GM23338 (cell line): ENCODE results near the gene ITLN1. TPM values are rescaled to one million over a fixed set of nuclear protein-coding genes. Genes with fewer than 3 reads are reported as not detected.

Source experiments
- ATAC-seq: fragments of 200-7000 bp; cut with Tn5 transposase; 3 replicates; pipeline ENCODE4 v1.9.1; 2020
- DNase-seq: peaks from one replicate; pipeline ENCODE4 v3.0.0-alpha.2; 2015; ENCODE audit warnings: low spot score
- H2AFZ ChIP-seq: fragments of 200-600 bp; sonication (generic); 2 replicates; pipeline ENCODE4 v1.8.0; 2016; ENCODE audit warnings: antibody characterized with exemption, mild to moderate bottlenecking, moderate library complexity
- H3F3A ChIP-seq: fragments of 200-600 bp; sonication (generic); replicated peaks from 2 replicates; pipeline ENCODE4 v1.8.0; 2017; ENCODE audit warnings: antibody characterized with exemption, mixed run types, low read depth
- H3K27ac ChIP-seq: fragments of 200-600 bp; sonication (generic); 2 replicates; pipeline ENCODE4 v1.6.1; 2016; ENCODE audit warnings: low read depth
- H3K27me3 ChIP-seq: fragments of 200-600 bp; sonication (generic); 2 replicates; pipeline ENCODE4 v1.8.0; 2016; ENCODE audit warnings: mild to moderate bottlenecking, mixed run types, moderate library complexity; ENCODE audit not compliant: insufficient read depth
- H3K36me3 ChIP-seq: fragments of 200-600 bp; sonication (generic); 2 replicates; pipeline ENCODE4 v1.8.0; 2016; ENCODE audit warnings: mild to moderate bottlenecking; ENCODE audit not compliant: insufficient read depth
- H3K4me1 ChIP-seq: fragments of 200-600 bp; sonication (generic); 2 replicates; pipeline ENCODE4 v1.8.0; 2016; ENCODE audit warnings: mild to moderate bottlenecking, moderate library complexity; ENCODE audit not compliant: insufficient read depth
- H3K4me2 ChIP-seq: fragments of 200-600 bp; sonication (generic); 2 replicates; pipeline ENCODE4 v1.7.1; 2017; ENCODE audit warnings: mixed run types
- H3K4me3 ChIP-seq: fragments of 200-600 bp; sonication (generic); 2 replicates; pipeline ENCODE4 v1.6.1; 2016; ENCODE audit warnings: mixed run types
- H3K79me2 ChIP-seq: fragments of 200-600 bp; sonication (generic); replicated peaks from 2 replicates; pipeline ENCODE4 v1.8.0; 2017; ENCODE audit warnings: mild to moderate bottlenecking; ENCODE audit not compliant: insufficient read depth
- H3K9me2 ChIP-seq: fragments of 200-600 bp; sonication (generic); 2 replicates; pipeline ENCODE4 v1.8.0; 2017; ENCODE audit not compliant: insufficient read depth
- H4K20me1 ChIP-seq: fragments of 200-600 bp; sonication (generic); replicated peaks from 2 replicates; pipeline ENCODE4 v1.8.0; 2017; ENCODE audit warnings: mild to moderate bottlenecking; ENCODE audit not compliant: insufficient read depth
- H3K27ac Mint-ChIP-seq: 2 replicates; pipeline ENCODE4 v1.8.0; 2020; ENCODE audit warnings: inconsistent platforms, mild to moderate bottlenecking, moderate library complexity, mixed read lengths
- H3K27me3 Mint-ChIP-seq: 3 replicates; pipeline ENCODE4 v1.8.0; 2022; ENCODE audit warnings: low read depth, mild to moderate bottlenecking, moderate library complexity, mixed read lengths, inconsistent platforms; ENCODE audit not compliant: insufficient read depth, poor library complexity
- H3K36me3 Mint-ChIP-seq: 3 replicates; pipeline ENCODE4 v1.8.0; 2021; ENCODE audit warnings: low read depth, mild to moderate bottlenecking, inconsistent platforms, moderate library complexity, mixed read lengths
- H3K4me1 Mint-ChIP-seq: 3 replicates; pipeline ENCODE4 v1.8.0; 2020; ENCODE audit warnings: mild to moderate bottlenecking, inconsistent platforms, mixed read lengths
- H3K4me3 Mint-ChIP-seq: 3 replicates; pipeline ENCODE4 v1.8.0; 2021; ENCODE audit warnings: moderate library complexity, mild to moderate bottlenecking, inconsistent platforms, mixed read lengths
- H3K9me3 Mint-ChIP-seq: 3 replicates; pipeline ENCODE4 v1.8.0; 2020; ENCODE audit warnings: moderate library complexity, mild to moderate bottlenecking, inconsistent platforms, mixed read lengths
- CREB1 ChIP-seq: fragments of 250-450 bp; sonication (Bioruptor Pico); IDR thresholded peaks from 2 replicates; pipeline ENCODE4 v1.5.0; 2020; ENCODE audit warnings: low read depth, mild to moderate bottlenecking, moderate library complexity
- EZH2 ChIP-seq: fragments of 200-600 bp; sonication (generic); IDR thresholded peaks from one replicate; pipeline ENCODE4 v1.8.0; 2017; ENCODE audit warnings: antibody characterized with exemption, mild to moderate bottlenecking, low read depth; ENCODE audit not compliant: unreplicated experiment
- EZH2phosphoT487 ChIP-seq: fragments of 200-600 bp; sonication (generic); IDR thresholded peaks from one replicate; pipeline ENCODE4 v1.8.1; 2018; ENCODE audit warnings: antibody characterized with exemption; ENCODE audit not compliant: unreplicated experiment
- JUNB ChIP-seq: IDR thresholded peaks from one replicate; pipeline ENCODE4 v1.6.1; 2016; ENCODE audit warnings: antibody characterized with exemption; ENCODE audit not compliant: unreplicated experiment
- NANOG ChIP-seq: IDR thresholded peaks from 2 replicates; pipeline ENCODE4 v1.6.1; 2016; ENCODE audit warnings: antibody characterized with exemption, borderline replicate concordance
- POLR2AphosphoS5 ChIP-seq: IDR thresholded peaks from 2 replicates; pipeline ENCODE4 v1.6.1; 2016; ENCODE audit warnings: antibody characterized with exemption, low read depth
- ZNF331 ChIP-seq: fragments of 250-450 bp; sonication (Bioruptor Pico); IDR thresholded peaks from 2 replicates; pipeline ENCODE4 v1.5.0; 2020; ENCODE audit warnings: low read depth, mild to moderate bottlenecking, moderate library complexity
- polyA plus RNA-seq: library from polyadenylated mRNA; unstranded; fragments of >200 nt; fragmentation: Nextera tagmentation; extraction: Ambion mirVana; gene quantifications from 2 replicates; pipeline ENCODE4 v1.2.1, GENCODE V29; 2016
- total RNA-seq: library from RNA; depleted of rRNA; stranded (reverse); fragments of >200 nt; shearing (Covaris generic); gene quantifications from 2 replicates; pipeline ENCODE4 v1.2.3, GENCODE V29; 2014
- TF ChIP-seq, protein P1 (sequence below): IDR thresholded peaks from one replicate; pipeline ENCODE4 v1.6.1; 2018; ENCODE audit warnings: antibody characterized with exemption; ENCODE audit not compliant: unreplicated experiment
- TF ChIP-seq, protein P2 (sequence below): IDR thresholded peaks from 2 replicates; pipeline ENCODE4 v1.6.1; 2016; ENCODE audit warnings: antibody characterized with exemption
- TF ChIP-seq, protein P3 (sequence below), 2 experiments: fragments of 200-600 bp in 1 of 2; sonication (generic) in 1 of 2; conservative IDR thresholded peaks; 2 replicates each; pipeline versions ENCODE4 v1.5.1 to v1.6.1; 2016 to 2017; ENCODE audit warnings: antibody characterized with exemption in 2 of 2, low read depth in 2 of 2, mild to moderate bottlenecking in 2 of 2, moderate library complexity in 1 of 2

Gene ITLN1
- total and polyA plus RNA-seq, 2 experiments from 2014 or later: not detected

DNA sequence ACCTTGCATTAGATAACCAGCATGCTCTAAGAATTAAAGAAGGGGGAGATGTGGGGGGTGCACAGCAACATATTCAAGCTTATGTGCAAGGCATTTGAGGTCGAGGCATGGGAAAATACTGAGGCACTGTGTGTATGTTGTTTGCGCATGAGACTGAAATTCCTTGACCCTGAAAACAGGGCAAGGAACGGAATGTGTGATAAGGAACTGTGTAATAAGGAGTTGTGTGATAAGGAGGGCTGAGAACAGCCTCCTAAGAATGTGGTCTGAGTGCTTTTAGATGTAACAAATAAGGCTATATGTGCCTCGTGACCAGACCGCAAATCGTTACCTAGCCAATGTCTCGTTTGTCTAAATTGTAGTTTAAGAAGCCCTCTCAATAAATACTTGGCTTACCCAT, 26.5 kb upstream of the ITLN1 start (continued):
- TF ChIP-seq, protein P1, sequence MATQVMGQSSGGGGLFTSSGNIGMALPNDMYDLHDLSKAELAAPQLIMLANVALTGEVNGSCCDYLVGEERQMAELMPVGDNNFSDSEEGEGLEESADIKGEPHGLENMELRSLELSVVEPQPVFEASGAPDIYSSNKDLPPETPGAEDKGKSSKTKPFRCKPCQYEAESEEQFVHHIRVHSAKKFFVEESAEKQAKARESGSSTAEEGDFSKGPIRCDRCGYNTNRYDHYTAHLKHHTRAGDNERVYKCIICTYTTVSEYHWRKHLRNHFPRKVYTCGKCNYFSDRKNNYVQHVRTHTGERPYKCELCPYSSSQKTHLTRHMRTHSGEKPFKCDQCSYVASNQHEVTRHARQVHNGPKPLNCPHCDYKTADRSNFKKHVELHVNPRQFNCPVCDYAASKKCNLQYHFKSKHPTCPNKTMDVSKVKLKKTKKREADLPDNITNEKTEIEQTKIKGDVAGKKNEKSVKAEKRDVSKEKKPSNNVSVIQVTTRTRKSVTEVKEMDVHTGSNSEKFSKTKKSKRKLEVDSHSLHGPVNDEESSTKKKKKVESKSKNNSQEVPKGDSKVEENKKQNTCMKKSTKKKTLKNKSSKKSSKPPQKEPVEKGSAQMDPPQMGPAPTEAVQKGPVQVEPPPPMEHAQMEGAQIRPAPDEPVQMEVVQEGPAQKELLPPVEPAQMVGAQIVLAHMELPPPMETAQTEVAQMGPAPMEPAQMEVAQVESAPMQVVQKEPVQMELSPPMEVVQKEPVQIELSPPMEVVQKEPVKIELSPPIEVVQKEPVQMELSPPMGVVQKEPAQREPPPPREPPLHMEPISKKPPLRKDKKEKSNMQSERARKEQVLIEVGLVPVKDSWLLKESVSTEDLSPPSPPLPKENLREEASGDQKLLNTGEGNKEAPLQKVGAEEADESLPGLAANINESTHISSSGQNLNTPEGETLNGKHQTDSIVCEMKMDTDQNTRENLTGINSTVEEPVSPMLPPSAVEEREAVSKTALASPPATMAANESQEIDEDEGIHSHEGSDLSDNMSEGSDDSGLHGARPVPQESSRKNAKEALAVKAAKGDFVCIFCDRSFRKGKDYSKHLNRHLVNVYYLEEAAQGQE: no peak
- TF ChIP-seq NANOG (no peak), EZH2phosphoT487 (no peak), ZNF331 (no peak), POLR2AphosphoS5 (no peak), JUNB (no peak), EZH2 (no peak)

DNA sequence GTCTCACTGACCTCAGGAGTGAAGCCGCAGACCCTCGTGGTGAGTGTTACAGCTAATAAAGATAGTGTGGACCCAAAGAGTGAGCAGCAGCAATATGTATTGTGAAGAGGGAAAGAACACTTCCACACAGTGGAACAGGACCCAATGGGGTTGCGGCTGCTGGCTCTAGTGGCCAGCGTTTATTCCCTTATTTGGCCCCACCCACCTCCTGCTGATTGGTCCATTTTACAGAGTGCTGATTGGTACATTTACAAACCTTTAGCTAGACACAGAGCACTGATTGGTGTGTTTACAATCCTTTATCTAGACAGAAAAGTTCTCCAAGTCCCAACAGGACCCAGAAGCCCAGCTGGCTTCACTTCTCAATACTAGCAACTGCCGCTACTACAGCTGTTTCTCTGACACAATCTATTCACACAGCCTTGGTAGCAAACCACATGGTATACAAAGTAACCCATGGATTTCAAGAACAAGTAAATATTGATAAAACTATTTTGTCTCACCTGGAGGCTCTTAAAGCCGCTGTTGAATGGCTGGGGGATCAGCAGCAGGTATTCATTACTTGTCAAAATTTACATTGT, 25.3 kb upstream of the ITLN1 start:
- ATAC-seq (no peak), DNase-seq (no peak)
- no peak overlapping the region for H3K27ac Mint-ChIP-seq
- H3K27me3 ChIP-seq: no peaks in the 10 kb centered on the region
- no peak overlapping the region for H3K4me3 ChIP-seq
- H3K36me3 Mint-ChIP-seq: no peaks in the 10 kb centered on the region
- no peaks in the 10 kb centered on the region for H3K79me2 ChIP-seq
- 0 out of 2 replicates have a peak, but pooled peaks cover 3% of the 10 kb centered on the region for H3F3A ChIP-seq
- H3K4me1 ChIP-seq: peaks cover 18% of the 10 kb centered on the region
- H2AFZ ChIP-seq: no peak overlapping the region
- no peak overlapping the region for H3K27ac ChIP-seq
- H3K9me3 Mint-ChIP-seq: no peaks in the 10 kb centered on the region
- H3K4me1 Mint-ChIP-seq: peaks cover 11% of the 10 kb centered on the region
- no peaks in the 10 kb centered on the region for H3K36me3 ChIP-seq
- H3K27me3 Mint-ChIP-seq: peaks cover 2% of the 10 kb centered on the region
- H3K4me3 Mint-ChIP-seq: no peak overlapping the region
- no peaks in the 10 kb centered on the region for H4K20me1 ChIP-seq
- no peak overlapping the region for H3K4me2 ChIP-seq
- H3K9me2 ChIP-seq: 0 out of 2 replicates have a peak, but pooled peaks cover 9% of the 10 kb centered on the region
- TF ChIP-seq CREB1 (CRISPR knock-in tag) (no peak), ZNF331 (no peak), EZH2phosphoT487 (no peak), JUNB (no peak), NANOG (no peak), EZH2 (no peak), POLR2AphosphoS5 (no peak)
- TF ChIP-seq, protein P1: no peak
- TF ChIP-seq, protein P2, sequence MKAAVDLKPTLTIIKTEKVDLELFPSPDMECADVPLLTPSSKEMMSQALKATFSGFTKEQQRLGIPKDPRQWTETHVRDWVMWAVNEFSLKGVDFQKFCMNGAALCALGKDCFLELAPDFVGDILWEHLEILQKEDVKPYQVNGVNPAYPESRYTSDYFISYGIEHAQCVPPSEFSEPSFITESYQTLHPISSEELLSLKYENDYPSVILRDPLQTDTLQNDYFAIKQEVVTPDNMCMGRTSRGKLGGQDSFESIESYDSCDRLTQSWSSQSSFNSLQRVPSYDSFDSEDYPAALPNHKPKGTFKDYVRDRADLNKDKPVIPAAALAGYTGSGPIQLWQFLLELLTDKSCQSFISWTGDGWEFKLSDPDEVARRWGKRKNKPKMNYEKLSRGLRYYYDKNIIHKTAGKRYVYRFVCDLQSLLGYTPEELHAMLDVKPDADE: no peak
- TF ChIP-seq, protein P3, sequence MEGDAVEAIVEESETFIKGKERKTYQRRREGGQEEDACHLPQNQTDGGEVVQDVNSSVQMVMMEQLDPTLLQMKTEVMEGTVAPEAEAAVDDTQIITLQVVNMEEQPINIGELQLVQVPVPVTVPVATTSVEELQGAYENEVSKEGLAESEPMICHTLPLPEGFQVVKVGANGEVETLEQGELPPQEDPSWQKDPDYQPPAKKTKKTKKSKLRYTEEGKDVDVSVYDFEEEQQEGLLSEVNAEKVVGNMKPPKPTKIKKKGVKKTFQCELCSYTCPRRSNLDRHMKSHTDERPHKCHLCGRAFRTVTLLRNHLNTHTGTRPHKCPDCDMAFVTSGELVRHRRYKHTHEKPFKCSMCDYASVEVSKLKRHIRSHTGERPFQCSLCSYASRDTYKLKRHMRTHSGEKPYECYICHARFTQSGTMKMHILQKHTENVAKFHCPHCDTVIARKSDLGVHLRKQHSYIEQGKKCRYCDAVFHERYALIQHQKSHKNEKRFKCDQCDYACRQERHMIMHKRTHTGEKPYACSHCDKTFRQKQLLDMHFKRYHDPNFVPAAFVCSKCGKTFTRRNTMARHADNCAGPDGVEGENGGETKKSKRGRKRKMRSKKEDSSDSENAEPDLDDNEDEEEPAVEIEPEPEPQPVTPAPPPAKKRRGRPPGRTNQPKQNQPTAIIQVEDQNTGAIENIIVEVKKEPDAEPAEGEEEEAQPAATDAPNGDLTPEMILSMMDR (conservative IDR thresholded peaks at IDR 0.05; ENCODE audit: low read depth in 2 of 2): no peak
